Fibroblast of skin of back (primary cell): ENCODE measurements around the gene CCSER1.
"Not testable (repeated sequence)": the region's sequence is repeated elsewhere in the genome, so short reads cannot be mapped to it uniquely, and the experiment has no call there.

ENCODE experiments used
- DNase-seq: peaks from one replicate; pipeline ENCODE4 v3.0.0-alpha.2; 2013

The CCSER1 gene

DNA sequence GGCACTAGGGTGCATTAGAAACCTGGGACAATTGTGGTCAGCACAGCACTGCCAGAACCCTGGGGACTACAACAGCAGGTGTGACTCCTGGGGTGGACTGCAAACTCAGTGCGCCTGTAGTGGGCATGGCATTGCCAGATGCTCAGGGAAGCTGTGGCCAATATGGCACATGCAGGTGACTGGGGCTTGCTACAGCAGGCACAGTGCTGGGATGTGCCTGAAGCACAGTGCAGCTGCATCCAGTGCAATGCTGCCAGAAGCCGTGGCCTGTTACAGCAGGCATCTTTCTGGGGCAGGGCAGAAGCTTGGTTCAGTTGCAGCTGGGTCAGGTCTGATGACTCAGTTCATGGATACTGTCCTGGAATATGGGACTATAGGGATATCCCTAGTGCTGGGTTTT lies 445.8 kb downstream of the CCSER1 start:
- DNase-seq: no peak

DNA sequence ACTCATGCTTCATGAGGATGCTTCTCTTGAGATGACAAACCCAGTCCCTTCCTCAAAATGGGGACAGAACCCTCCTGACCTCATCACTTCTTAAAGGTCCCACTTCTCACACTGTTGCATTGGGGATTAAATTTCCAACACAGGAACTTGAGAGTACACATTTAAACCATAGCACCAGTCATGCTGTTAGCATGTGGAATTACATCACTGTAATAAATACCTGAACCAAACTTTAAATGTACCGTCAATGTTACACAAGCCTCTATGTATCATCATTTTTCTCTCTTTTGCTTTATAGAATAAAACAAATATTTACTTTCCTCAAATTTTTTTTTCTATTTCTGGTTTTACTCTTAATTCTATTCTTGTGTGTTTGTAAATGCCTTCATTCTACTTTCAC lies 448.2 kb downstream of the CCSER1 start:
- DNase-seq: no peak

DNA sequence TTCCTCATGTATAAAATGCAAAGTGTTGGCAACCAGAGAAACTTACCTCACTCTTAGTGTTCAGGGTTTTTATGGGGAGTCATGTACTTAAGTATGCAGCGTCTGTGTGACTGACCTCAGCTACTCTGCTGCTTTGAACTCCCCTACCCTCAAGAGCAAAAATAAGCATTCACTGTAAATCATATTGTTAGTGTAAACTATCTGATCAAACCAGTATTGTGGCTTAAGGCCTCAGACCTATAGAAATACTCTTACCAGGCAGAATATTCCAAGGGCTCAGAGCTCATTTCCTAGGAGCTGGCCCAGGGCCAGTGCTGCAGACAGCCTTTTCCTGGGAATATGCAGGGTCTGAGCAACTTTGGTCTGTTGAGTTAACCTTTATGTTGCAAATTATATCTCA lies 453.1 kb downstream of the CCSER1 start:
- DNase-seq: no peak

DNA sequence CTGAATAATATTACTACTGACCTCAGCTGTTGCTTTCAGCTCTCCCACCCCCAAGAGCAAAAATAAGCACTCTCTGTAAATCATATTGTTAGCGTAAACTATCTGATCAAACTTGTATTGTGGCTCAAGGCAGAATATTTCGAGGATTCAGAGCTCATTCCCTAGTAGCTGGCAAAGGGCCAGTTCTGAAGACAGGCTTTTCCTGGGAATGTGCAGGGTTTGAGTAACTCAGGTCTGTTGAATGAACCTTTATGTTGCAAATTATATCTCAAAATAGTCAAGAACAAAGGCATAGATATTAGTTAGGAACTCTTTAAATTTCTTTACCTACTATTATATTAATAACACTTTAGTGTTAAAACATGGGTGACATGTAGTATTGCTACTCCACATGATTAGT lies 454.9 kb downstream of the CCSER1 start:
- peak; percentile 2 for DNase-seq

DNA sequence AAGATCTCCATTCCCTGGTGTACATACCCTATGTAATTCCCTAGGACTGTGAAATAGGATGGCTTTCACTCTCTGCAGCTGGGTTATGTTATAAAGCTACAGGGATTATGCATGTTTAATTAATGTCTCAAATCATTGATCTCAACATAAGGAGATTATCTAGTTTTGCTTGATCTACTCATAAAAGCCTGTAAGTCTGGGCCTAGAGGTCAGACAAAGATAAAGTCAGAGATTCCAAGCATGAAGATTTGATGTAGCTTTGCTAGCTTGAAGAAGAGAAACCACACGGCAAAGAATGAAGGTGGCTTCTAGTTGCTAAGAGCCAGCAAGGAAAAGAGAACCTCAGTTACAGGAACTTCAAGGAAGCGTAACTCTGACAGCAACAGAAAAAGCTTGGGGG lies 456.9 kb downstream of the CCSER1 start:
- no peak for DNase-seq

DNA sequence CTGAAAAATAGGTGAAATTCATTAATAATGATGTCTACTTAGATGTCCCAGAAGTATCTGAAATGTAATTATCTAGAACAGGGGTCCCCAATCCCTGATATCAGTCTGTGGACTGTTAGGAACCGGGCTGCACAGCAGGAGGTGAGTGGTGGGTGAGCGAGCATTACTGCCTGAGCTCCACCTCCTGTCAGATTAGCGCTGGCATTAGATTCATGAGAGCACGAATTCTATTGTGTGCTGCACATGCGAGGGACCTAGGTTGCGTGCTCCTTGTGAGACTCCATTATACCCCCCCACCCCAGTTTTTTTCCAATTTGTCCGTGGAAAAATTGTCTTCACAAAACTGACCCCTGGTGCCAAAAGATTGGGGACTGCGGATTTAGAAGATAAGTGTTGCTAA lies 458.8 kb downstream of the CCSER1 start:
- DNase-seq: no peak

DNA sequence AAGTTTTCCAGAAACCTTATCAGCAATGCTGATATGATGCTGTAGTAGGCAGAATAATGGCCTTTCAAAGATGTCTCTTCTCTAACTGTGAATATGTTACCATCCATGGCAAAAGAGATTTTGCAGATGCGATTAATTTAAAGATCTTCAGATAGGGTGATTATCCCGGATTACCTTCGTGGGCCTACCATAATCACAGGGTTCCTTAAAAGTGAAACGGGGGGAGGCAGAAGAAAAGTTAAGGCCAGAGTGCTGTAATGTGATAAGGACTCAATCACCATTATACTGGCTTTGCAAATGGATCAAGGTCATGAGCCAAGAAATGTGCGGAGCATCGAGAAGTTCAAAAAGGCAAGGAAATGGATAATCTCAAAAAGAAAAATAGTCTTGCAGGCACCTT lies 459.6 kb downstream of the CCSER1 start:
- DNase-seq: no peak

DNA sequence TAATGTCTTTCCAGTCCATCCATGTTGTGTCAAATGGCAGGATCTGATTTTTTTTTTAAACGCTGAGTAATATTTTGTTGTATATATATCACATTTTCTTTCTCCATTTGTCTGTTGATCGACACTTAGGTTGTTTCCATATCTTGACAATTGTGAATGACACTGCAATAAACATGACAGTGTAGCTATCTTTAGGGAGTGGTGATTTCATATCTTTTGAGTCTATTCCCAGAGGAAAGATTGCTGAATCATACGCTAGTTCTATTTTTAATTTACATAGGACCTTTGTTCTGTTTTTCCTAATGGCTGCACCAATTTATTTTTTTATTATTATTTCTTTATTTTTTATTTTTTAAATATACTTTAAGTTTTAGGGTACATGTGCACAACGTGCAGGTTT lies 470.7 kb downstream of the CCSER1 start:
- no peak for DNase-seq

DNA sequence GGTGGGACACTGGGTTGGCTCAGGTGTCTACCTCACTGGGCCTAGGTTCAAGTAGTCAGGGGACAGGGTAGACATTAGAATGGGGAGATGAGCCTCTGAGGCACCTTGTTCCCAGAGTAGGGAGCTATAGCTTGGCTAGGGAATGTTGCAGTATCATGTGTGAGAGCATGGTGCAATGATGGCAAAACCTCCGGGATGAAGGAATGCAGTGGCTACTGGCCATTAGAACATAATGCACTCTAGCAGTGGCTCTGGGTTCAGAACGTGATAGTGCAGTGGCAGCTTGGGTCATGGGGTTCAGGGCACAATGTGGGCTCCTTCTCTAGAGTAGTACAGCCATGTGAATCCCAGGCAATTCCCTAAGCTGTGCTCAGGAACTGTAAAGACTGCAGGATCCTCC lies 471.5 kb downstream of the CCSER1 start:
- DNase-seq: no peak

DNA sequence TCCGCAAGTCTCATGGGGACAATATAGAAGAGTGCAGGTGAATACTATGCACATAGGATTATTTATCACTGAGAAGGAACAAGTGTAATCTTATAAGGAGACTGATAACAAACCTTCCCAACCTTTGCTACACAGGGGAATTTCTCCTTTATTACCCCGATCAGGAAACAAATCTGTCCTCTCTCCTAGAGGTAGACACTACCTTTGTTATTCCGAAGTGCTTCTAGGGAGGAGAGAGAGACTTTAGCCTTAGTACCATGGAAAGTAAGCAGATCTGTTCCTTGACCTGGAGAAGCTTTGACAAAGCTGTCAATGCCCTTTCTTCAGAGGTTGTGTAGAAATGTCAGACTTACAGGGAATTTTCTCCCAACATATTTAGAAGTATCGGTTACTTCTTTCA lies 475.5 kb downstream of the CCSER1 start:
- no peak for DNase-seq

DNA sequence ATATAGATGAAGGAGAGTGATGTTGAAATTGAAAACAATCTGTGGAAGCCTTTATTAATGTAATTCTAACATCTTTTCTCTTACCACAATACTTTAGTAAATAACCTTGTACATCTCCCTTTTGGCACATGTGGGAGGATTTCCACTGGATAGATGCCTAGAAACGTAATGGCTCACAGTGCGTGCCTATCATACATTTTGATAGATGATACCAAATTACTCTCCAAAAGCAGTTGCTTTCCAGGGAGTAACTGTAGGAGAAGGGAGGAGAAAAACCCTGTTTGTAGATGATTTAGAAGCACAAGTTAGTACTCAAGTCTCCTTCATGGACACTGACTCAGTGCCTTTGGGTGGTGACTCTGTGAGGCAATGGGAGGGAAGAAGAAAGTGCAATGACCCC lies 476.3 kb downstream of the CCSER1 start:
- DNase-seq: no peak

DNA sequence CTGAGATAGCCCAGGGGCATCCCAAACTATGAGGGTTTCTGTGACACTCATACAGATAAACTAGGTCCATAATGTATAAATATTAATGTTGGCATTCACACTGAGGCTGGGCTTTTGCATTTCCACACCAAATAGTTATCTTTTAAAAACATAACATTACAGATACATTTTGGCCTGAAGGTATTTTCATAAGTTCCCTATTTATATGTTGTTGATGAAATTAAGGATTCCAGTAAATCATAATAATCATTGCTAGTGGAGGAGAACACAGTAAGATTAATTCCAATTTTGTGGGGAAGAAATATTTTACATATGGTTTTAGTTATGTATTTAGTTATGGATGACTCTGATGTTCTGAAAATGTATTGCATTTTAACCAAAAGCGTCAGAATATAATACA lies 479.6 kb downstream of the CCSER1 start:
- no peak for DNase-seq

DNA sequence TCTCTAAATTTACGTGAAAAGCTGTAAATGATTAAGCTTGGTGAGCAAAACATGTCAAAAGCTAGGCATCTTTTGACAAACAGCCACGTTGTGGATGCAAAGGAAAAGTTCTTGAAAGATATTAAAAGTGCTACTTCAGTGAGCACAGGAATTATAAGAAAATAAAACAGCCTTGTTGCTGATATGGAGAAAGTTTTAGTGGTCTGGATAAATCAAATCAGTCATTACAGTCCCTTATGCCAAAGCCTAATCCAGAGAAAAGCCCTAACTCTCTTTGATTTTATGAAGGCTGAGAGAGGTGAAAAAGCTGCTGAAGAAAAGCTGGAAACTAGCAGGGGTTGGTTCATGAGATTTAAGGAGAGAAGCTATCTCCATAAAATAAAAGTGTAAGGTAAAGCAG lies 487.2 kb downstream of the CCSER1 start:
- DNase-seq: no peak

DNA sequence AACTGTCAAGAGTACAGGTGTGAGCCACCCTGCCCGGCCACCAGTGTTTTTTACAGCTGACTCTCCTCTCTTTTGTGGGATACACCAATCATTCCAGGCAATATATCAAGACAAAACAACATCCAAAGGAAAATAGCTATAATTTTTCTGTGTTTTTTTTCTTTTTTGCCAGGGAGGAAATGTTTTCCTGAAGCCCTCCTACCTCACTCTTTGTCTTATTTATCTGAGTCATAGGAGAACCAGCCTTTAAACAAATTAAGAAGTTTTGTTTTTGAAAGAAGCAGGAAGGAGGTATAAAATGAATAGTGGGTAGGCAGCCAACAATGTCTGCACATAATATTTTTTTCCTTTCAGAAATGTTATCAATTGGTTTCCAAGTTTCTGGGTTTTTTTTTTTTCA lies 493.9 kb downstream of the CCSER1 start:
- DNase-seq: no peak

DNA sequence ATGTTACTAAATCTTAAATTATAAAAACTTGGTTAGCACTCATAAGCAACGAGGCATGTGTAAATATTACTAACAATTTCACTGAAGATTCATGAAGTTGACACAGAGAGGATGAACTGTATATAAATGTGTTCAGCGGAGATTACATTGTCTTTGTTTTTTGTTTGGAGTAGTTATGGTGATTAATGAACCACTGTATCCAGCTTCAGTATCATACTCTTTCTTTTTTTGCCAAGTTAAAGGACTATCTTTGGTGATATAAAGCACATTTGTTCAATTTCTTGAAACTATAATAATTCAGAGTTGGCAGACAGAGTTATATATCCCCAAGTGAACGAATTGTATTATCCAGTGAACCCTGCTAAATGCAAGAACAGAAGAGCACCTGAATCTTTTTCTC lies 497.6 kb downstream of the CCSER1 start:
- DNase-seq: no peak

DNA sequence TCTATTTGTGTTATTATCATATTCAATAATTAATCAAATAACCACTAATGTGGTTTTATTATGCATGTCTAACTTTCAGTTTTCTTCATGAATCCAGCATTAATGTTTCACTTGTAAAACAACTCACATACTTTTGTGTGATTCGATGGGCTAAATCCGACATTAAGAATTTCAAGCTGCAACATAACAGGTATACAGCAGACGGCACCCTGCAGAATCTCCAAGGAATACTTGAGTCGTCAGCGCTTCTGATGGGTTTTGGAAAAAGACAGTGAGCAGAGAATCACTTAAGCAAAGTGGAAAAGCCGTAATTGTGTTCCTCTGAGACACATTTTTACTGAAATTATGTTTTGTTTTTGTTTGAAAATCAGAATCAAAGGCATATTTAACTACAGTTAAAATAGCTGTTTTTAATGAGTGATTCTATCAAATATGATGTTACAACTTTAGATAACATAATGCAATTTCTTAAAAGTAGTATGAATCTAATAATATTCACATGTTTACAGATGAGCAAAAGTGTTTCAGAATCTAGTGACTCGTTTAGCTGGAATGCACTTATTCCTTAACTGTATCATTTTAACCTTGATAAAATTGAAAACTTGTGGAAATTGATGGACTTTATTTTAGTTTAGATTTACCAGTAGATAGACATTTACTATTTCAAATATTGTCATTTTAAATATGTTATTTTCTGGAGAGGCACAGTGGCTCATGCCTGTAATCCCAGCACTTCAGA lies 514.8 kb downstream of the CCSER1 start:
- DNase-seq: no peak

DNA sequence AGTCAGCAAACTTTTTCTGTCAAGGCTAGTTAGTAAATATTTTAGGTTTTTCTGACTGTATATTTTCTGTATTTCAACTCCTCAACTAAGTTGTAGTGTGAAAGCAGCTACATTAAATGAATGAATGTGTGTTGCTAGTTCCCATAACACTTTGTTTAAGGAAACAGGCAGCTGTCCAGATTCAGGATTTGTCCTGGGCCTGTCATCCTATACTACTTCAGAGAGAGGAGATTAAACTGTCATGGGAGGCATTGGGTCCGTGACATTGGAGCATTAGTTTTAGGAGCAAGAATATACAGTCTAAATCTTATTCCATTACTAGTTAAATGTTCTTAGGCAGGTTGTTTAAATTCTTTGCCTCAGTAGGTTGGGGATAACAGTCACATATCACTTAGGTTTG lies 516.0 kb downstream of the CCSER1 start:
- no peak for DNase-seq

DNA sequence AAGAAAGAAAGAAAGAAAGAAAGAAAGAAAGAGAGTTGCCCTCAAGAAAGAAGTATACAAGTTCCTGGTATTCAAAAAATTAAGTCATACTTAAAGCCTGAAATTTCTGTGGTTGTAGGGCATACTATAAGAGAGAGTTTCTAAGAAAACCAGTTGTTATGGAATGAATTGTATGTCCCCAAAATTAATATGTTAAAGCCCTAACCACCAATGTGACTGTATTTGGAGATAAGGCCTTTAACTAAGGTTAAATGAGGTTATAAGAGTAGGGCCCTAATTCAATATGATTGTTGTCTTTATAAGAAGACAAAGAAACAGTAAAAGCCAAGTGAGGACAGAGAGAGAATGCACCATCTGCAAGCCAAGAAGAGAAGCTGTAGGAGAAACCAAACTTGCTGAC lies 521.1 kb downstream of the CCSER1 start:
- no peak for DNase-seq

DNA sequence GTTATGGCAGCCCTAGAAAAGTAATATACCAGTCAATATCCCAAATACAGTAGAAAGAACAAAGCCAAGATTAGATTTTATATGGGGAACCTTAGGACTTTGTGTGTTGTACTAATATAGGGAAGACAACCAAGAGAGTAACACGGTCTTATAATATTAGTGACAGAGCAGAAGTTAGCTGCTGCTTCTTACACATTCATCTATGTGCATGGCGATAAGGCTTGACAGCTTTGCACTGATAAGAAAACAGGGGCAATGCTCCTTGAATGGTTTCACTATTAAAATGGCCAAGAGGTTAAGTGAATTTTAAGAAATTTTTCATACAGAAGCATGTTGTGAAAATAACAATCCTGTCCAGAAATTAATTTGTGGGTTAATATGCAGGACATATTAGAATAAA lies 521.6 kb downstream of the CCSER1 start:
- DNase-seq: no peak

DNA sequence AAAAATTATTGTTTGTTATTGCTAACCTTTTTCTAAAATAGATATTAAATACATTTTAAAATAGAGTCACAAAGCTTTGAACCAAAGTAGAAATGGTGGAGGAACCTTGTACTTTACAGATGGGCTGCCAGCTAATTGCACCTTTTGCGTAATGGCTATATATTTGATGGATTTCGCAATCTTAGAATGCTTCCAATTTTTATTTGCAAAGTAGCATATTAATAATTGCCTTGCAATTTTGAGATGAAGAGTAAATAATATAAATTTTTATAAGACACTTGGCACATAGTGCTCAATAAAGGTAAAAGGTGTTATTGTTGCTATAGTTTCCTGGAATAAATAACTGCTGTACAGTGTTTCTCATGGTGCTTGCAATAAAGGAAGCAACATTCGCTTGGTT lies 533.5 kb downstream of the CCSER1 start:
- DNase-seq: no peak

DNA sequence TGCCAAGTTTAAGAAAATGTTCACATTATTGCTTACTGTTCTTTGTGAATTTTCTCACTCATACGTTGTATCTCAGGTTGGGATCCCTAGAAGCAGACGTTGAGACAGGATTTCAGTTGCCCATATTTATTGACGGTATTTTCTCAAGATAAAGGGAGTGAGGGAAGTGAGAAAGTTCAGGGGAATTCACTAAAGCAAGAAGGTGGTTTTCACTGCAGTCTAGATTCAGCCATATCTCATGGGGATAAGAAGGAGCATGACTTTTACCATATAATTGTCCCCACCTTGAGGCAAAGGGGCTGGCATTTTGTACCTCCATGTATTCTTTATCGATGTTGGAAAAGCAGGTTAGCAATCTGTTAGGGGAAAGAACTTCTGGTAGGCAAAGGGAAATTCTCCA lies 543.0 kb downstream of the CCSER1 start:
- no peak for DNase-seq

DNA sequence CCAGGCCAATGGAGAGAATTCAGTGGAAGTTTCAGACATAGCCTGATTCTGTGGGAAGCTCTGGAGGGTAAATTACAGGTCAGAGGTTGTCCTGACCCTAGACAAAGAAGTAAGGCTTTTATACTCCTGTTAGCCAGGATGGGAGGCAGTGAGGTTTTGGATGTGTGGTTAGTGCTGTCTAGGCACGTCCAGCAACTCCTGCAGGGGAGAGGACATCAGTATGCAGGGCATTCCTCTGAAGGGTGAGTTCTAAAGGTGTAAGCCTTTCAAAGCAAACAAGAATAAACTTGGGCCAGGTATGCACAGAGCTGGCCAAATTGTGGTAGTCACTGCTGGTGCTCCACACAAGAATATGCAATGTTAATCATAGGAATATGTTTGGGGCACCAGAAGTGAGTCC lies 562.5 kb downstream of the CCSER1 start:
- no peak for DNase-seq

DNA sequence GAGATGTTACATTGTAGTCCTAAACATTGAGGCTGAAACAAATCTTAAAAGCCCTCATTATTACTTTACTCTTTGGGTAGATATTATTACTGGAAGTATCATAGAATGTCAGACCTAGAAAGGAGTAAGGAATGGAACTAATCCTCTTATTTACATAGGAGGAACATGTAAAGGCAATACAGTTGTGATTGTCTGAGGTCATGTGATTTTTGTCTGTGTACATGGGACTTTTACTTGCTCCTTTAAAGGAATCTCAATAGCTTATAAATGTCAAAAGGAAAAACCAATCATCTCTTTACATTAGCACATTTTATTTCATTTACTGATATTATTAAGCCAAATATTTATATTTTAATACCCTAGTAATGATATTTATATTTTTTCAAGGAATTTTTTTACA lies 568.2 kb downstream of the CCSER1 start:
- no peak for DNase-seq

DNA sequence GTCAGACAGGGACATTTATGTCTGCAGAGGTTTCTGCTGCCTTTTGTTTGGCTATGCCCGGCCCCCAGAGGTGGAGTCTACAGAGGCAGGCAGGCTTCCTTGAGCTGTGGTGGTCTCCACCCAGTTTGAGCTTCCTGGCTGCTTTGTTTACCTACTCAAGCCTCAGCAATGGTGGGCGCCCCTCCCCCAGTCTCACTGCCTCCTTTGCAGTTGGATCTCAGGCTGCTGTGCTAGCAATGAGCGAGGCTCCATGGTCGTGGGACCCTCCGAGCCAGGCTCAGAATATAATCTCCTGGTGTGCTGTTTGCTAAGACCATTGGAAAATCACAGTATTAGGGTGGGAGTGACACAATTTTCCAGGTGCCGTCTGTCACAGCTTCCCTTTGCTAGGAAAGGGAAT lies 578.3 kb downstream of the CCSER1 start:
- DNase-seq: not testable (repeated sequence)

DNA sequence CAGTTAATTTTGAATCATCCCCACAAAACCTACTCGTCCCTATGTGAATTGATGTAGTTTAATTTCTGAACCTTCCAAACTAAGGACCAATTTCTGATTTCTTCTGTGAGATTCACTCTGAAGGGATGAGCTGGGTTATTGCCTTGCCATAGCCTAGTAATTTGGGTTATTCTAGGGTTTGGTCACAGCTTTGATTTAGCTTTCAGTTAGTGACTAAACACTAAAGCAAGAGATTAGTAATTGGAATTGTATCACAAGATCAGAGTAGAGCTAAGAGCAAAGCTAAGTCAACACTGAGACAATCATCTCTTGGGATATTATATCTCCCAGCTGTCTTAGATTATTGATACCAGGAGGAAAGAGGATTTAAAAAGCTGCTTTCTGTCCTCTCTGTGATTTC lies 588.0 kb downstream of the CCSER1 start:
- no peak for DNase-seq
